D721Med (cell line): ENCODE results near the gene SNX19.

Source experiments
- DNase-seq: peaks from one replicate; pipeline ENCODE4 v3.0.0; 2011; ENCODE audit warnings: low spot score; ENCODE audit not compliant: insufficient read length
- FAIRE-seq: peaks from 2 replicates; lab custom pipeline; 2011; peaks lifted over from hg19 to GRCh38; lab: Jason Lieb, UNC
- CTCF ChIP-seq: IDR thresholded peaks from 2 replicates; pipeline ENCODE4 v1.5.1; 2012; ENCODE audit warnings: mild to moderate bottlenecking, control low read depth; ENCODE audit not compliant: insufficient read depth; ENCODE audit errors: missing control alignments

The SNX19 gene

DNA sequence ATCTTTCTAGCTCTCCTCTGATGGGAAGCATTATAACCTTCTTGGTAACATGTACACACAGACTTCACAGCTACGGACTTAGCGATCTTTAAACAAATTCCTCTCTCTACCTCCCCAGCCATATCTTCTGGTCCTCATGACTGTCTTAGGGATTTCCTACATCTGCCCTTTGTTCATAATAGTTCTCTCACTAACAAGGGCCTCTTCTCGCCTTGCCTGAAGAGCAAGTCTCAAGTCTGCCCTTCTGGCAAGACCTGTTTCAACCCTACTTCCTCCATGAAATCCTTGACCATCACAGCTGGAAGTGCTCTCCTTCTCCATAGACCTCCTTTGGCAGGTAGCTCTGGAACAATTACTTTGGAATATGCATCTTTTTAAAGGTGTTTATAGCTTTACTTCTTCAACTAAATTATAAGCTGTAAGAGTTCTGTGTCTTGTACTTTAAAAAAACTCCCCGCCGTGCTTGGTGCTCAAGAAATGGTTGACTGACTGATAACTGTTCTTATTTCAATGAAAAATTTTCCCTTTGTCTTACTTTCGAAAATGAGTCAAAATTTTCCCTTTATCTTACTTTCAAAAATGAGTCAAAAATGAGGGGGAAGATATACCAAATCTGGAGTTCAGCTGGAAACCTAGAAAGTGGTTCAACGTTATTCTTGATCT is 34.7 kb downstream of the SNX19 start:
- FAIRE-seq = no peak
- no peak for DNase-seq
- no peak for TF ChIP-seq CTCF

DNA sequence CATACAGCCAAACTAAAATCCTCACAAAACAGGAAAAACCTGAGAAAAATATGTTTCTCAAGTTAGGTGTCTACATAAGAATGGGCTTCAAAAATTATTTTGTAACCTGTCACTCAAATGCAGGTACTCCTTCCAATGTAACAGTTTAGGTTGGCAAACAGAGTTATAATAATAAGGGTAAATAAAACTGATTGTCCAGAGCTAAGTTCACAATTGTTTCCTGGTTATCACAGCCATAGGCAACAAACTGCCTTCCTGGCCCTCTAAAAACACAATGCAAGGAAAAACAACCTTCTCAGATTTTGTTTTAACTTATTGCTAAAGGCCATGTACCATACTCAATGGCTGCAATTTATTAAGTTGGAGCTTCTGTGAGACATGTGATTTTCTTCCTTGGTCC is 36.4 kb downstream of the SNX19 start:
- no peak for DNase-seq
- FAIRE-seq = no peak

DNA sequence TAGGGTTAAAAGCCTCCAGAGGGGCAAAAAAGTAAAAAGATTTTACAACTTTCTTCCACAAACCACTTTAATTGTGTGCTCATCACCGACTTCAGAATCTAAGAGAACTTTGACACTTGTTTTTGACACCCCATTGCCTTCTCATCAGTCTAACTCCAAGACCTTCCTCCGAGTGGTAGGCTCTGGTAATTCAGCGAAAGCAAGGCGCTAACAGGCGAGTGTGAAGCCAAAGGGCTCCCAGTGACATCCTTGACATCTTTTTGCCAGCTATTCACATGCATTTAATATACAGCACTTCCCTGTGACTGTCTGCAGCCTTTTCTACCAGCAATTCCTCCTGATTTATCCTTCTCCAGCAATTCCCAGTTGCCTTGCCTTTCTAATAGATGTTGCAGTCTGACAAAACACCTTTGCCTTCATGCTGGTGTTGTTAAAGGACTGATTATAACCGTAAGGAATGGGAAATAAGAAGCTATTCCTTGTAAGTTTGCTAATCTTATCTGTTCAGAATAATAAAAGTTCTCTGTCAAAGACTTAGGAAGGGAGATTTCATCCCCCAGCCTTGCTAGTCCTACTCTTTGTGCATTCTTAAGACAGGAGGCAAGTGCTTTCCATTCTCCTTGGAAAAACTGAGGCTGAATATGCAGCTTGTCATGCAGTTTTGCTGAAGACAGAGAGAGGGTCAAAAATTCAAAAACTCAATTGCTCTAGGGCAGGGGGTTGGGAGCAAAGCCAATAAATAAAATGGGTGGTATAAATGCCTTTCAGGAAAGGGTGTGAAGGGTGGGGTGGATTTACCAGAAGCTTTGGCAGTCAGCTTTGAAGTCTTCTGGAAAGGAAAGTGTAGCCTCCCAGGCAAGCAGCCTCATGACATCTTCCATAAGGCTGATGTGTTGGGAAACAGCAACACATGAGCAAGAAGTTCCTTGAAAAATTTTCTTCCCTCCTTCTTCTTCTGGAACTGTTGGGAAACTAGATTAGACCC is 39.1 kb downstream of the SNX19 start:
- DNase-seq (no peak), FAIRE-seq (no peak)
- no peak for TF ChIP-seq CTCF

More for the DNA sequence above, 36.4 kb downstream of the SNX19 start:
- no peak for TF ChIP-seq CTCF

- no peak for FAIRE-seq
- no peak for TF ChIP-seq CTCF
- DNase-seq = no peak
These were observed 40.2 kb downstream of the SNX19 start for GRCh38 chr11:130876100-130876499.

- DNase-seq (no peak), FAIRE-seq (no peak)
- no peak for TF ChIP-seq CTCF
These were observed 41.2 kb downstream of the SNX19 start for GRCh38 chr11:130874955-130875531.

- no peak for FAIRE-seq
- DNase-seq = no peak
- TF ChIP-seq CTCF = no peak
These were observed 41.9 kb downstream of the SNX19 start for GRCh38 chr11:130874396-130874795.
